Astrocyte of the hippocampus (primary cell): Measurements from ENCODE around the gene WDFY4.

Experiments used
- DNase-seq: peaks from one replicate; pipeline ENCODE4 v3.0.0; 2011; ENCODE audit warnings: low read depth, low spot score

The WDFY4 gene

GRCh38 chr10:48983648-48984351 lies 299.1 kb downstream of the WDFY4 start:
- no peak for DNase-seq

DNA sequence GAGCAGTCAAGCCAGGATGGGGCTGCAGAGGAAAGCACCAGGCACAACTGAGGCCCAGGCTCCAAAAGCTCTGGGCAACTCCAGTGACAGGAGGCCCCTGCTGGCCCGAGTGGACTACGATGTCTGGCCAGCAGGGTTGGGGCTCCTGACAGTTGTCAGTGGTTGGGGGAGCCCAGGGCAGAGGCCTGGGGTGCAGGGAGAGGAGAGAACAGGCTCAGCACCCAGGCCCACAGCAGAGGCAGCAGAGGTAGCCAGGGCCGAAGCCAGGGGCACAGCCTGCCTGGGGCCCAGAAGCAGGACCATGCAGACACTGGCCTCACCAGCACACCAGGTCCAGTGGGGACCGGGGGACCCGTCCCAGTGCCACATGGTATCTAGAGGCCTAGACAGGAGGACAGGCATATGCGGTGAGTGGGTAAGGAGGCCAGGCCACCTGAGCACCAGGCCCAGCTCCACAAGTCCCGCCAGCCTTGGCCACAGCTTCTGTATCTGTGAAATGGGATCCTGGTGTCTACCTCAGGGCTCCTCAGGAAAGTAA lies 301.0 kb downstream of the WDFY4 start:
- DNase-seq: no peak

GRCh38 chr10:48990226-48990625 lies 305.6 kb downstream of the WDFY4 start:
- no peak for DNase-seq

GRCh38 chr10:48993627-48994026 lies 309.0 kb downstream of the WDFY4 start:
- DNase-seq: no peak

GRCh38 chr10:48996329-48996728 lies 311.7 kb downstream of the WDFY4 start:
- DNase-seq: no peak

DNA sequence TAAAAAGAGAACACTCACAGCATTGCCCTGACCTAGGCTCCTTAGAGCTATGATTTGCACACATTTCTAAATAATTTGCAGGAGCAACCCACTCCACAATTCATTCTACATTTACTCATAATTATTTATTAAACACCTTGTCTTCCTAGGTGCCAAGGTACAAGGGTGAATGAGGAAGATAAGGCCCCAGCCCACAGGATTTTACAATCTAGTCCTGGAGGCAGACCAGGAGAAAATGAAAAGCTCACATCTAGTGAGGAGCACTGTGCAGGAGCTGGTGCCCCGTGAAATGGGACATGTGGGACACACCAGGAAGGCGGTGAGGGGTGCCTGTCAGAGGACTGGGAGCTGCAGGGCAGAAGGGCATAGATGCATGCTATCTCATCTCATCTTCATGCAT lies 314.7 kb downstream of the WDFY4 start:
- no peak for DNase-seq

DNA sequence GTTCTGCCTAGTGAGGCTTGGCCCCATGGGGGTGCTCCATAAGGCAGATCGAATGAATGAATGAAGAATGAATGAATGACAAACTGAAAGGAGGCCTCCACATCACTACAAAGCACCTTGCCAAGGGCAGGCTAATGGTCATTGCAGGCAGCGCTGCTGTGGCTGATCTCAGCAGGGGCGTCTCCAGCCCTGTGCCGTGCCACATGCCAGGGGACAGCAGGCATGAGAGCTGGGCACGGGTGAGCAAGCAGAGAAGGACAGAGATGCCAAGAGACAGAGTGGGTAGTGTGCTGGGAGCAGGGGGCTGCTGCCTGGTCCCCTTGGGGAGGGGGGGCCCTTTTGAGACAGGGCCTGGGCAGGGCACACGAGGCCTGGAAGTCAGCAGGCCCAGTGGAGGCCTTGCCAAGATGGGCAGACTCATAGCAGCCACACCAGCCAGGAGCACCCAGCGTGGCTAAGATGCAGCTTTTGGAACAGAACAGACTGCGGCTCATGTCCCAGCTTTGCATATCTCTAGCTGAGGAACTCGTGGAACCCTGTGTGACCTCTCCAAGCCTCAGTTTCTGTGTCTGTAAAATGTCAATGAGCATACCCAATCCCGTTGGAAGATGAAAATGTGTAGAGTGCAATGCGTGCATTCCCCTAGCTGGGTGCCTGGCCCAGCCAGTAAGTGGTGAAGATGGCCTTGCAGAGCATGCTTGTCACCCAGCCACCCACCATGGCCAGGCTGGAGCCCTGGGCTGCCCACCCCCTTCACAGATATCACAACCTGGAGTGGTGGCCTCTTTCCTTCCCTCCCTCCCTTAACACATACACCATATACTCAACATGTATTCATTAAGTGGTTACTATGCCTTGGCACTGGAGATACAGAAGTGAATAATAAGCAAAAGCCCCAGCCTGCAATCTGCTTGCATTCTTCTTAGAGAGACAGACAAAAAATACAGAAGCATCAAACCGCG lies 316.0 kb downstream of the WDFY4 start:
- no peak for DNase-seq

- no peak for DNase-seq
Observed at GRCh38 chr10:49001402-49001801, 316.7 kb downstream of the WDFY4 start.

DNA sequence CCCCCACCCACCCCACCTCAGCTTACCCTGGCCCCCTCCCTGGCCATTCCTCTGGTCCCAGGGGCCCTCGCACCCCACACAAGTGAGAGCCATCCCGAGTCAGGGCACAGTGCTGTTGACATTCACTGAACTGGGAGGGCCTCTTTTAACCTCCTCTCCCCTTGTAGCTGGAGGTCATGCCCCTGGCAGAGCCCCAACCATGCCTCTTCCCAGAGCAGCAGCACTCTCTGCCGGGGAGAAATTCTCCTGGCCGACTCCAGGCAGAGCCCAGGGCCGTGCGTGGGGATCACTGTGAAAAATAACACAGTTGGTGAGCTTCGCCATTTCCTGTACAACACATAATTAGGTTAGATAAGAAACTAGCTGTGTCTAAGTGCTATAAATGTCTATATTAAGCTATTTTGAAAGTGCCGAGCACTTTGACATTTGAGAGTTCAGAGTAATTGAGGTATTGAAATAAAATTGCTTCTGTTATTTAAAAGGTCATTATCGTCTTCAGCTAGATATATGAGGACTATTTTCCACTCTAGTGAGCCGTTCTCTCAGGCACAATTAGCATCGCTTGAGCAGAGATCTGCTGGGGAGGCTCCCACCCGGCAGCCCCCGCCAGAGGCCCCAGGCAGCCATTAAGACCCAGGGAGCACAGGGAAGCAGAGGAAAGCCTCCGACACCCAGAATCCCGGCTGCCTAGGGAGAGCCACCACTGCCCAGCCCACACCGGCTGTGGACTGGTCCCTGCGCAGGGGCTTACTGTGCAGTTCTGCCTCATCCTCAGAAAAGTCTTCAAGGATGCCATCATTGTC lies 317.4 kb downstream of the WDFY4 start:
- DNase-seq: no peak

- no peak for DNase-seq
Observed at GRCh38 chr10:49005270-49005669, 320.6 kb downstream of the WDFY4 start.

DNA sequence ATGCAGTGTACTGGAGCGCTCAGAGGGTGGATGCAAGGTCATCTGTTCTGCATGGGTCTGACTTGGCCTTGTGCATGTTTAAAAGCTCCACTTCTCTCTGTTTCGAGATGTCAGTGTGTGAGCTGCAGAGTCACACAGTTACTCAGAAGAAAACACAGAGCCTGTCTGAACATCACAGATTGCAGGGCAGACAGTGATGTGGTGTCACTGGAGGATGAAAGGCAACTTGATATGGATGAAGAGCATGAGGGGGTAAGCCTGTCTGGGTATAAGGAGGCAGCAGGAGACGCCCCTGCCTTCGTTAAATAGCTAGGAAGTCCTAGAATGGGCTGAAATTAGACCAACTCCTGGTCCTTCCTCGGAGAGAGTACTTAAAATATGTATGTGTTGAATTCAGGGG lies 322.5 kb downstream of the WDFY4 start:
- DNase-seq: no peak

DNA sequence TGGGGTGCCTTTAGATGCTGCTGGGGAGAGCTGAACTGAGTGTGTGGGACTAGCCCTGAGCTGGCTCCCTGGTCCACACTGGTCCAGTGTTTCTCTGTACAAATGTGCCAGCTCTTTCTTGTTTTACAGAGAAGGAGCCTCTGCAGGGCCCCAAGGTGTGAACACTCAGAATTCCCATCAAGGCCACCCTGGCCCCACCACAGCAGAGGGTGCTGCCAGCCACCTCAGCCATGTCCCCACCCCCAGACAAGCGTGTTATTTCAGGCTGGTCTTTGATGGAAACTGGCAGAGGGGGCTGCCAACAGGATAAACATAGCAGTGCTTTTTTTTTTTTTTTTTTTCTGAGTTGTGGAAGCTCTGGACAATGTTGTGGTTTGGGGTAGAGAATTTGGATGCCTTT lies 323.4 kb downstream of the WDFY4 start:
- no peak for DNase-seq

DNA sequence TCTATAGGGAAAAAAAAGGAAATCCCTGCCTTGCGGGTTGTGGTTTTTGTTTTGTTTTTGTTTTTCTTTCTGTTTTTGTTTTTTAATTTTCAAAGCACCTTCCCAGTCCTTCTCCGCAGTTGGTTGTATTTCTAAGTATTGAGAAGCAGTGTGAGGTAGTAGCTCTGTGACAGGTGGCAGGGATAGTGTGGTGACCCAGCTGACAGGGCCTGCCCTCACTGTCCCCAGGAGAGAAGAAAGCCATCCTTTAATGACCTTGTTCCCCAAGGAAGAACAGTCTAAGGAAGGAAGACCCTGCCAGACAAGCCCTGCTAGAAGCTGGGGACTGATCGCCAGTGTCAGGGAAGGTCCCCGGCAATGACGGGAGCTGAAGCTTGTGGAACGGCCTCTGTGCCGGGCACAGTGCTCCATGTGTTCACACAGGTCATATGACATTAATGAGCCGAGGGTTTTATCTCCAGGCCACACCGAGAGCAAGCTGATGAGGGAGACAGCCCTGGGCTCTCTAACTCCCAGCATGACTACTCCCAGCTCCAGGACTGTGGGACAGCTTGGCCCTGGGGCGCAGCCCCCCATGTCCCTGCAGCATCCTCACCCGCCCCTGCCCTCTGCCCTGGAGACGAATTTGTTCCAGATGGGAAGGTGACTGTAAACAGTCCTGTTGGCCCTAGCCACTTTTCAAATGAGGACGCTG lies 324.0 kb downstream of the WDFY4 start:
- no peak for DNase-seq

GRCh38 chr10:49009199-49009979 lies 324.7 kb downstream of the WDFY4 start:
- DNase-seq: no peak

- no peak for DNase-seq
Observed at GRCh38 chr10:49010295-49010694, 325.6 kb downstream of the WDFY4 start.

- no peak for DNase-seq
Observed at GRCh38 chr10:49010865-49011264, 326.2 kb downstream of the WDFY4 start.

GRCh38 chr10:49011756-49012155 lies 327.1 kb downstream of the WDFY4 start:
- no peak for DNase-seq

- no peak for DNase-seq
Observed at GRCh38 chr10:49012603-49013002, 327.9 kb downstream of the WDFY4 start.

- DNase-seq: no peak
Observed at GRCh38 chr10:49015700-49016099, 331.0 kb downstream of the WDFY4 start.

DNA sequence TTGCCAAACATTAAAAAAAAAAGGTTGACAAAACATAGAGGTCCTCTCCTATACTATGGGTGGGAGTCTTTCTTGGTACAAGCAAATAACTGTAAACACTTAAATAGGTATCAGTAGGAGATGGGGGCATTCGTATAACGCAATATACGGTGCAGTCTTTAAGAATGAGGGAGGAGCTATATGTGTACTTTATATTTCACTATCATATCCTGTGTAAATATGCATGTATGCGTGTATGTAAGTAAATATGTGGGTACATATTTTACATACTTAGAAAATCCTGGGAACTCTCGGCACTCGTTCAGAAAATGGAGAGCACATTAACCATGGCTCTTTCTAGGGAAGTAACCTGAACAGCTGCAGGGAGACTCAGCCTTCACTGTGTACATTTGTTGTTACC lies 337.0 kb downstream of the WDFY4 start:
- DNase-seq: no peak
